HepG2 (cell line): ENCODE results near the gene ZNRF3. TPM values are rescaled to one million over a fixed set of nuclear protein-coding genes. Genes with fewer than 3 reads are reported as not detected.

Experiments
- ATAC-seq: fragments of 200-7000 bp; cut with Tn5 transposase; 3 replicates; pipeline ENCODE4 v1.9.1; 2020; ENCODE audit warnings: mild to moderate bottlenecking, moderate library complexity
- BruUV-seq: library from RNA; stranded (reverse); fragments of 400-500 nt; replicated peaks from 2 replicates; lab custom pipeline; 2021; lab: Mats Ljungman, UMichigan
- CTCF ChIA-PET: fragments of 300-600 bp; formaldehyde crosslinking; extraction: SDS; loops from one replicate; lab custom pipeline; 2021; ENCODE audit warnings: low total read pairs, inconsistent platforms, low intra/inter-chr PET ratio; lab: Yijun Ruan, JAX
- POLR2A ChIA-PET: fragments of 350-600 bp; sonication (Branson Sonifier 250); formaldehyde crosslinking; loops from one replicate; lab custom pipeline; 2020; ENCODE audit warnings: antibody characterized with exemption, inconsistent platforms; lab: Yijun Ruan, JAX
- DNase-seq: peaks from one replicate; pipeline ENCODE4 v3.0.0-alpha.2; 2015; ENCODE audit warnings: low spot score
- FAIRE-seq: peaks from 3 replicates; lab custom pipeline; 2011; peaks lifted over from hg19 to GRCh38; lab: Jason Lieb, UNC
- H2AFZ ChIP-seq: one replicate; pipeline ENCODE4 v1.6.1; 2011; ENCODE audit warnings: low read length, inconsistent platforms
- H3K27ac ChIP-seq: fragments of 300-600 bp; 3 replicates; pipeline ENCODE4 v1.8.0; 2011; ENCODE audit warnings: mixed run types, mild to moderate bottlenecking, mixed read lengths, low read length, inconsistent platforms; ENCODE audit not compliant: insufficient read depth; ENCODE audit errors: extremely low read length
- H3K27me3 ChIP-seq, 2 experiments: fragments of 200-600 bp in 1 of 2; 2 replicates in 1 of 2; 3 replicates in 1 of 2; pipeline versions ENCODE4 v1.6.0 to v1.8.0; 2011; ENCODE audit warnings: low read length in 2 of 2, mild to moderate bottlenecking in 2 of 2, moderate library complexity in 2 of 2, inconsistent platforms in 1 of 2; ENCODE audit not compliant: insufficient read depth in 2 of 2, control insufficient read depth in 1 of 2
- H3K36me3 ChIP-seq, 2 experiments: fragments of 200-600 bp in 1 of 2; replicated peaks in 1 of 2; 2 replicates in 1 of 2; 3 replicates in 1 of 2; pipeline versions ENCODE4 v1.5.1 to v1.8.0; 2011; ENCODE audit warnings: low read length in 2 of 2, inconsistent platforms in 1 of 2; ENCODE audit not compliant: insufficient read depth in 2 of 2, control insufficient read depth in 1 of 2
- H3K4me1 ChIP-seq: 2 replicates; pipeline ENCODE4 v1.5.1; 2012; ENCODE audit warnings: low read length, inconsistent platforms; ENCODE audit not compliant: insufficient read depth
- H3K4me2 ChIP-seq: 2 replicates; pipeline ENCODE4 v1.6.0; 2011; ENCODE audit warnings: low read depth, low read length, inconsistent platforms
- H3K4me3 ChIP-seq, 3 experiments: fragments of 200-600 bp in 1 of 3; sonication (generic), shearing (Covaris generic) in 1 of 3; replicated peaks in 1 of 3; 2 replicates each; pipeline ENCODE4 v1.5.1; 2011 to 2016; ENCODE audit warnings: low read length in 3 of 3, inconsistent platforms in 2 of 3, low read depth in 2 of 3, mild to moderate bottlenecking in 2 of 3, control low read depth in 1 of 3, mixed read lengths in 1 of 3; ENCODE audit not compliant: insufficient read depth in 1 of 3
- H3K79me2 ChIP-seq: one replicate; pipeline ENCODE4 v1.6.1; 2011; ENCODE audit warnings: low read length, inconsistent platforms; ENCODE audit not compliant: insufficient read depth
- H3K9ac ChIP-seq: 2 replicates; pipeline ENCODE4 v1.6.0; 2011; ENCODE audit warnings: mild to moderate bottlenecking, low read depth, low read length, inconsistent platforms; ENCODE audit not compliant: insufficient read depth
- H3K9me3 ChIP-seq: 2 replicates; pipeline ENCODE4 v1.5.1; 2012; ENCODE audit warnings: mild to moderate bottlenecking, low read length
- H4K20me1 ChIP-seq: 2 replicates; pipeline ENCODE4 v1.6.0; 2011; ENCODE audit warnings: inconsistent platforms, mild to moderate bottlenecking, low read length, moderate library complexity; ENCODE audit not compliant: insufficient read depth
- CAMTA2 ChIP-seq: sonication (generic); formaldehyde crosslinking; IDR thresholded peaks from 2 replicates; pipeline ENCODE4 v1.4.0; 2020; ENCODE audit warnings: mild to moderate bottlenecking, missing genetic modification reagents, borderline replicate concordance
- NFKBIZ ChIP-seq: IDR thresholded peaks from 2 replicates; pipeline ENCODE4 v1.6.1; 2018; ENCODE audit warnings: missing genetic modification reagents, missing compliant biosample characterization
- ZBTB7B ChIP-seq: sonication (generic); formaldehyde crosslinking; IDR thresholded peaks from 2 replicates; pipeline ENCODE4 v1.4.0; 2020; ENCODE audit warnings: missing genetic modification reagents
- ZFP36L1 ChIP-seq: sonication (generic); formaldehyde crosslinking; IDR thresholded peaks from 2 replicates; pipeline ENCODE4 v1.8.0; 2022; ENCODE audit warnings: mild to moderate bottlenecking, missing genetic modification reagents, moderate library complexity
- ZNF800 ChIP-seq: sonication (generic); formaldehyde crosslinking; IDR thresholded peaks from 2 replicates; pipeline ENCODE4 v1.4.0; 2020; ENCODE audit warnings: missing genetic modification reagents
- WGBS: methylation state at CpG from one replicate; pipeline ENCODE4 v1.1.6; 2017; ENCODE audit warnings: low lambda C conversion rate; 5-methylcytosine and 5-hydroxymethylcytosine counted together
- in situ Hi-C: cut with HindIII; loops from 2 replicates; pipeline ENCODE4 v1.10.0; 2017; ENCODE audit warnings: low pct_unique_long_range_greater_than_20kb; ENCODE audit not compliant: extremely low pct_ligation_motif_present
- intact Hi-C: fragments of 100-400 bp; cut with micrococcal nuclease; formaldehyde crosslinking; loops from one replicate; pipeline ENCODE4 v1.10.0; 2022; ENCODE audit not compliant: unreplicated experiment
- polyA plus RNA-seq, 8 experiments: library from polyadenylated mRNA; depleted of rRNA in 3 of 8; stranded (reverse) in 7 of 8; unstranded in 1 of 8; fragments of >200 nt; fragmentation: Illumina TruSeq in 4 of 8; extraction: Trizol in 4 of 8; gene quantifications; 2 replicates each; pipeline versions ENCODE4 v1.2.1 to v1.2.3, GENCODE V29; 2011 to 2016; ENCODE audit warnings: low read depth in 4 of 8, missing spikeins in 1 of 8, mixed read lengths in 1 of 8; ENCODE audit not compliant: insufficient read depth in 1 of 8
- total RNA-seq, 5 experiments: library from RNA; depleted of rRNA; stranded (reverse); fragments of >200 nt; fragmentation: Illumina TruSeq; extraction: Trizol; gene quantifications; 2 replicates each; pipeline ENCODE4 v1.2.3, GENCODE V29; 2016; ENCODE audit warnings: low read depth in 1 of 5

ZNRF3 gene
- total and polyA plus RNA-seq, 2 of the 13 experiments (the other 11 are each of a cell fraction or from before 2014, with no cell fraction given) = 20.3 to 36.7 TPM

DNA sequence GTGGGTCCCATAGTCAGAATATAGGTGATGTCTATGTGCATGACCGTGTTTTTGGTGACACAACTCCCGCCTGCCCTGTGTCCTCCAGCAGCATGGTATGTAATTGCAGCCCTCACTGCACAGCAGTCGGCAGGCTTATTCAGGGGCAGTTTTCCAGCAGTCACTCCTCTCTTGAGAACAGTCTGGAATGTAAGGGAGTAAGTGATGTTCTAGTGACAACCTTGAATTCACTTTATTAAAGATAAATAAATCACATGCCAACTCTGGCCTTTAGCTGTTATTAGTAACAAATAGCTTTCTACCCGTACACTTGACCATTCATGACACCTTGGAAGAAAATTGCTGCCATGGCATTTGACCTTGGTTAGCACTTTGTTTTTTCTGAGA, 27.9 kb downstream of the ZNRF3 start:
- peak; percentile 79 for ATAC-seq
- peak overlapping the region; percentile 41 for H3K4me2 ChIP-seq

More for the DNA sequence above, 27.9 kb downstream of the ZNRF3 start:
- no peak for DNase-seq
- ChIA-PET POLR2A (interaction anchor here (1.1 to 1.8 kb wide), 4 partner anchors 10 to 119 kb away, joined by 3 to 7 read pairs (median 4); no protein-coding TSS in a partner anchor), CTCF (no interaction called here)
- Histone ChIP-seq H3K4me1 (peaks cover 100% of the 10 kb centered on the region), H3K27ac (peak overlapping the region; percentile 71), H4K20me1 (peaks cover 31% of the 10 kb centered on the region), H3K9ac (no peak overlapping the region), H3K27me3 (no peaks in the 10 kb centered on the region), H3K36me3 (peaks cover 3 to 24% of the 10 kb centered on the region in 2 experiments; a peak in 4 of 5 replicates), H2AFZ (no peak overlapping the region)
- WGBS = 14% methylated on average over 4 of the region's 4 CpGs
- in situ Hi-C loops (no loop called here), intact Hi-C loops (no loop called here)
- BruUV-seq = no TSS peak
- TF ChIP-seq NFKBIZ (0 out of 2 replicates have a peak, but pooled peaks have one; percentile 11), ZBTB7B (CRISPR knock-in tag) (peak; percentile 7; the same call in 1 of the 2 replicates), ZNF800 (CRISPR knock-in tag) (0 out of 2 replicates have a peak, but pooled peaks have one; percentile 20), ZFP36L1 (CRISPR knock-in tag) (no peak), CAMTA2 (CRISPR knock-in tag) (no peak)
- TF ChIP-seq, all 625 proteins: peak for 3
- Histone ChIP-seq H3K9me3 (no peaks in the 10 kb centered on the region), H3K4me3 (peak overlapping the region in 2 of 3 experiments; percentile 15; a peak in 2 of 6 replicates), H3K79me2 (peaks cover 94% of the 10 kb centered on the region)
- FAIRE-seq = no peak
